Upper lobe of right lung (tissue), 1 donor: Measurements from ENCODE around the gene UBXN11. TPM values are rescaled to one million over a fixed set of nuclear protein-coding genes. Genes with fewer than 3 reads are reported as not detected.

Source experiments
- ATAC-seq: fragments of 200-7000 bp; cut with Tn5 transposase; one replicate; pipeline ENCODE4 v1.9.1; 2020; ENCODE audit warnings: mild to moderate bottlenecking, moderate library complexity
- DNase-seq: peaks from one replicate; pipeline ENCODE4 v3.0.0-alpha.2; 2020
- H3K27ac ChIP-seq: fragments of 200-600 bp; one replicate; pipeline ENCODE4 v1.8.0; 2022
- H3K27me3 ChIP-seq: fragments of 200-600 bp; one replicate; pipeline ENCODE4 v1.8.0; 2022; ENCODE audit warnings: mild to moderate bottlenecking
- H3K36me3 ChIP-seq: fragments of 200-600 bp; one replicate; pipeline ENCODE4 v1.8.0; 2022
- H3K4me1 ChIP-seq: fragments of 200-600 bp; one replicate; pipeline ENCODE4 v1.8.0; 2022
- H3K4me3 ChIP-seq: fragments of 200-600 bp; one replicate; pipeline ENCODE4 v1.8.0; 2022; ENCODE audit warnings: mild to moderate bottlenecking
- H3K9me3 ChIP-seq: fragments of 200-600 bp; one replicate; pipeline ENCODE4 v1.8.0; 2022
- intact Hi-C: fragments of 100-400 bp; cut with DNase I; formaldehyde crosslinking; loops from one replicate; pipeline ENCODE4 v1.11.0; 2022
- total RNA-seq: library from RNA; stranded (reverse); fragmentation: NEBNext Ultra II Directional; extraction: Animal tissue kit (Norgen Biotek cat#: 25700); gene quantifications from one replicate; pipeline ENCODE4 v1.2.1, GENCODE V29; 2021
- TF ChIP-seq, protein P1 (sequence below): fragments of 200-600 bp; IDR thresholded peaks from one replicate; pipeline ENCODE4 v1.8.0; 2022; ENCODE audit warnings: antibody characterized with exemption
- donor health status: DM: no; HTN: yes; CAD: no; lungs with severe emphysema.

Gene UBXN11
- total RNA-seq, 1 donor from 2014 or later, result 37.0 TPM

DNA sequence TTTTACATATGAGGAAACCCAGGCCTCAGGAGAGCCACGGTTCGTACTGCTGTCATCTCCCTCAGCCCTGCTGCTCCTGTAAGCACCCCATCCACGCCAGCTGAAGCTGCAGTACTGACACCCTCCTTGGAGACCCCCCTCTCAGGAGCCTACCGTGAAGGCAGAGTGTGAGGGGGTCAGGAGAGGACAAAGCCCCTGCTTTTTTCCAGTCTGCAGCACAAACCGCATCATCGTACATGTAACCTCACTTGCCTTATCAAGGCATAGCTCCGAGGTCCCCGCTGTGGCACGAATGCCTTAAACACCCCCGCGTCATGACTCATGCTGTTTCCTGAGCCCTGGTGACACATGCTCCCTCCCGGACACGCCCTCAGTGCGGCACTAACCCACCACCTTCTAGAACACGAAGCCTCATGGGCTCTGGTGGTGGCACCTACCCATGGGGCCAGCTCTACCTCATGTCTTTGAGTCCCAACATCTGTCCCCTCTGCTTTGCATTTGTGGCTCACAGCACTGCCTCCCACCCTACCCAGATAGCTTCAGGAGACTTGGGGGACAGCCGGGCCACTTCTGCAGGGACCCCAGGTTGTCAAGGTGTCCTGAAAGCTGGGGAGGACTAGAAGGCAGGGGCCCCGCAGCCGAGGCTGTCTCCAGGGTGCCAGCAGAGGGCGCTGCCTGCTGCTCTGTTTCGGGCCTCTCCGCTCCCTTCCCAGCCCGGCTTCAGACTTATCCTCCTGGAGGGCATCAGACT, 21.7 kb downstream of the UBXN11 start:
- H3K4me3 ChIP-seq, result peak overlapping the region; percentile 10
- ATAC-seq (peak; percentile 53), DNase-seq (peak; percentile 86)
- peaks cover 66% of the 10 kb centered on the region for H3K4me1 ChIP-seq
- TF ChIP-seq, protein P1, sequence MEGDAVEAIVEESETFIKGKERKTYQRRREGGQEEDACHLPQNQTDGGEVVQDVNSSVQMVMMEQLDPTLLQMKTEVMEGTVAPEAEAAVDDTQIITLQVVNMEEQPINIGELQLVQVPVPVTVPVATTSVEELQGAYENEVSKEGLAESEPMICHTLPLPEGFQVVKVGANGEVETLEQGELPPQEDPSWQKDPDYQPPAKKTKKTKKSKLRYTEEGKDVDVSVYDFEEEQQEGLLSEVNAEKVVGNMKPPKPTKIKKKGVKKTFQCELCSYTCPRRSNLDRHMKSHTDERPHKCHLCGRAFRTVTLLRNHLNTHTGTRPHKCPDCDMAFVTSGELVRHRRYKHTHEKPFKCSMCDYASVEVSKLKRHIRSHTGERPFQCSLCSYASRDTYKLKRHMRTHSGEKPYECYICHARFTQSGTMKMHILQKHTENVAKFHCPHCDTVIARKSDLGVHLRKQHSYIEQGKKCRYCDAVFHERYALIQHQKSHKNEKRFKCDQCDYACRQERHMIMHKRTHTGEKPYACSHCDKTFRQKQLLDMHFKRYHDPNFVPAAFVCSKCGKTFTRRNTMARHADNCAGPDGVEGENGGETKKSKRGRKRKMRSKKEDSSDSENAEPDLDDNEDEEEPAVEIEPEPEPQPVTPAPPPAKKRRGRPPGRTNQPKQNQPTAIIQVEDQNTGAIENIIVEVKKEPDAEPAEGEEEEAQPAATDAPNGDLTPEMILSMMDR, result peak; percentile 72
- no peaks in the 10 kb centered on the region for H3K9me3 ChIP-seq
- no peaks in the 10 kb centered on the region for H3K27me3 ChIP-seq
- peaks cover 11% of the 10 kb centered on the region for H3K36me3 ChIP-seq
- H3K27ac ChIP-seq, result peak overlapping the region; percentile 61
- intact Hi-C loops, result no loop called here

DNA sequence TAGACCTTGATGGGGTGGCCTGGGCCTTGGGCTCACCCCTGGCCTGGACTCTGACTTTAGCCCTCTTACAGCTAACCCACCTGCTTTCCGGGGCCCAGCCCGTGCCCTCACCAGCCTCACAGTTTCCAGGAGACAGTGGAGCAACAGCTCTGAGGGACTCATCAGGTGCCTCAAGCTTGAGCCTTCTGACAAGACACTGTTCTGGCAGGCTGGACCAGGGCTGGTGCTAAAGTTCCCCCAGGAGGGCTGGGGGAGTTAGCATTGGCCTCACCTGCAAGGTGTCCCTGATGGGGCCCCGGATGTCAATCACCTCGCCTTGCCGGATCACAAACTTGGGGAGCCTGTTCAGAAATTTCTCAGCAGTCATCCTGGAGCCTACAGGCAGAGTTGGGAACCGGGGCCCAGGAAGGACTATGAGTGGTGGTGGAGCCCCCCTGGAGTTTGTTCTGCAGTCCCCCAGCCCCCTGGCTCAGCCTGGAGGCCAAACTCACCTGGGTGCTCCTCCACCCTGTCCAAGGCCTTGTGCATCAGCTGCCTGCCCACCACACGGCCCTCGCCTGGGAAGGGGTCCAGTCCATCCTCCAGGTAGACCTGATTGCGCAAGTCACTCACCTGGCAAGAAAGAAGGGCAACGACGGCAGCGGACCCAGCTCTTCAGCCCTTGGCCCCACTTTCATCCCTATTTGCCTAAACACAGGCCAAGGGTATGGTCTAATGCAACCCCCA, 22.4 kb downstream of the UBXN11 start:
- Histone ChIP-seq H3K4me1 (peaks cover 64% of the 10 kb centered on the region), H3K4me3 (peak overlapping the region; percentile 10), H3K9me3 (no peaks in the 10 kb centered on the region), H3K36me3 (peaks cover 11% of the 10 kb centered on the region), H3K27me3 (no peaks in the 10 kb centered on the region), H3K27ac (peak overlapping the region; percentile 61)
- intact Hi-C loops, result no loop called here
- DNase-seq, result peak; percentile 62
- ATAC-seq, result no peak
- TF ChIP-seq, protein P1, result no peak

DNA sequence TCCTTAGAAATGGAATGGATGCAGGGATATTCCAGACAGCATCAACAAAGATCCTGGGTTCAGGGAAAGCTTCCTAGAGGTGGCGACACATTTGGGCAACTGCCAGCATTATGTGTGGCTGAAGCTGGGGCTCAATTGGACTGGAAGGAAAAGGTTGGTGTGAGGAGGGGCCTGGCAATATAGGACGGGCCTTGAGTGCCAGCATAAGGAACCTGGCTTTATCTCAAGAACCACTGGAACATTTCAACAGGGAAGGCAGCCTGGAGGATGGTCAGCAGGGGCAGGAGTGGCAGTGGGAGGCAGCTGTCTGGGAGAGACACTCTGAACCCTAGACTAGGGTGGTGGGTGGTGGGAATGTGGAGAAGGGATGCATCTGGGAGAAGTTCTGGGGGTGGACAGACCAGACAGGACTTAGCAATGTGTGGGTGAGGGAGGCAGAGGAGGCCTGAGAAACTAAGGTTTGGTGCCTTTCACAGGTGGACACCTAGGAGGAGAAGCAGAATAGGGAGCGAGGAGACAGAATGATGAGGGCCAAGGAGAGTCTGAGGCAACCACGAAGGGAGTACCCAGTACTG, 23.1 kb downstream of the UBXN11 start:
- no peaks in the 10 kb centered on the region for H3K27me3 ChIP-seq
- H3K4me1 ChIP-seq, result peaks cover 64% of the 10 kb centered on the region
- intact Hi-C loops, result no loop called here
- no peak overlapping the region for H3K4me3 ChIP-seq
- H3K9me3 ChIP-seq, result no peaks in the 10 kb centered on the region
- no peak for ATAC-seq
- TF ChIP-seq, protein P1, result no peak
- peaks cover 11% of the 10 kb centered on the region for H3K36me3 ChIP-seq
- H3K27ac ChIP-seq, result peak overlapping the region; percentile 61
- no peak for DNase-seq

DNA sequence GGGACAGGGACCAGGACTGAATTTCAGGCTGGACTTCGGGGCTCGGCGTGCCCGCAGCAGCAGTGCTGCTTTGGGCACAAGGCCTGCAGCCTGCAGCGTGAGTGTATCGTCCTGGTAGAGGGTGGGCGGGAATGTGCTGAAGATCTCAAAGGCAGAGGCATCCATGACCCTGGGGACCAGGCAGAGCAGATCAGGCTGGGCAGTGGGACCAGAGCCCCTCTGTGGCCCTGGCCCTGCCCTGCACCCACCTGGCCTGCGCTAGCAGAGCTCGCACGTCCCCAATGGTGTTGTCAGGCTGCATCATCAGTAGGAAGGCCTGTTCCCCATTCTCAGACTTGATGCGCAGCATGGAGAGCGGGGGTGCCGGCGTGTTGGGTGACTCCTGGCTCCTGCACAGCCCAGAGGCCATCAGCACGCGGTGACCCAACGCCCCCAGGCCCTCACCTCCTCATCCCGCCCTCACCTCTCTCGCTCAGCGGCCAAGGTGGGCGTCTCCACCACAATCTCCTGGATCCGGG, 24.0 kb downstream of the UBXN11 start:
- H3K27me3 ChIP-seq, result no peaks in the 10 kb centered on the region
- H3K4me3 ChIP-seq, result no peak overlapping the region
- H3K9me3 ChIP-seq, result no peaks in the 10 kb centered on the region
- DNase-seq (no peak), ATAC-seq (no peak)
- peaks cover 11% of the 10 kb centered on the region for H3K36me3 ChIP-seq
- intact Hi-C loops, result no loop called here
- H3K4me1 ChIP-seq, result peaks cover 67% of the 10 kb centered on the region
- H3K27ac ChIP-seq, result no peak overlapping the region
- TF ChIP-seq, protein P1, result no peak

- intact Hi-C loops, result no loop called here
- ATAC-seq (no peak), DNase-seq (no peak)
- no peak overlapping the region for H3K4me3 ChIP-seq
- H3K4me1 ChIP-seq, result peaks cover 67% of the 10 kb centered on the region
- H3K36me3 ChIP-seq, result peaks cover 11% of the 10 kb centered on the region
- H3K27me3 ChIP-seq, result no peaks in the 10 kb centered on the region
- TF ChIP-seq, protein P1, result no peak
- no peak overlapping the region for H3K27ac ChIP-seq
- no peaks in the 10 kb centered on the region for H3K9me3 ChIP-seq
Observed at GRCh38 chr1:26281971-26282370, 24.5 kb downstream of the UBXN11 start.
